Lung (tissue), 12 donors: ENCODE data around the gene PLCL1. TPM values are rescaled to one million over a fixed set of nuclear protein-coding genes. Genes with fewer than 3 reads are reported as not detected.
A peak's percentile ranks its signal among the peaks of the same experiment; 100 is the strongest.

ENCODE experiments used
- ATAC-seq: fragments of 200-7000 bp; cut with Tn5 transposase; one replicate; pipeline ENCODE4 v1.9.1; 2020; ENCODE audit warnings: moderate number of reproducible peaks; ENCODE audit not compliant: insufficient read depth, low FRiP score
- DNase-seq, 3 donors: peaks; one replicate each; pipeline ENCODE4 v3.0.0-alpha.2; 2013 to 2017
- H3K27ac ChIP-seq, 2 donors: one replicate each; pipeline ENCODE4 v1.5.1; 2013; ENCODE audit warnings: mild to moderate bottlenecking in 2 of 2, moderate library complexity in 2 of 2, control low read depth in 1 of 2, inconsistent platforms in 1 of 2, low read depth in 1 of 2, low read length in 1 of 2
- H3K27me3 ChIP-seq, 3 donors: one replicate each; pipeline ENCODE4 v1.5.1; 2013; ENCODE audit warnings: low read length in 2 of 3; ENCODE audit not compliant: control insufficient read depth in 3 of 3, insufficient read depth in 3 of 3
- H3K36me3 ChIP-seq, 4 donors: one replicate each; pipeline ENCODE4 v1.5.1; 2013; ENCODE audit warnings: low read length in 4 of 4, mild to moderate bottlenecking in 1 of 4, moderate library complexity in 1 of 4; ENCODE audit not compliant: control insufficient read depth in 4 of 4, insufficient read depth in 4 of 4
- H3K4me1 ChIP-seq, 5 donors: one replicate each; pipeline ENCODE4 v1.5.1; 2013; ENCODE audit warnings: low read length in 5 of 5, mild to moderate bottlenecking in 2 of 5, moderate library complexity in 1 of 5; ENCODE audit not compliant: control insufficient read depth in 5 of 5, insufficient read depth in 5 of 5
- H3K4me3 ChIP-seq: one replicate; pipeline ENCODE4 v1.5.1; 2013; ENCODE audit warnings: mild to moderate bottlenecking, control low read depth, moderate library complexity
- H3K9ac ChIP-seq, 2 donors: one replicate each; pipeline ENCODE4 v1.5.1; 2013; ENCODE audit warnings: low read length in 2 of 2, control low read depth in 1 of 2; ENCODE audit not compliant: insufficient read depth in 1 of 2
- H3K9me3 ChIP-seq, 4 donors: one replicate each; pipeline ENCODE4 v1.5.1; 2013; ENCODE audit warnings: low read length in 3 of 4, mild to moderate bottlenecking in 1 of 4, moderate library complexity in 1 of 4; ENCODE audit not compliant: control insufficient read depth in 4 of 4, insufficient read depth in 3 of 4
- CTCF ChIP-seq: IDR thresholded peaks from 2 replicates; pipeline ENCODE4 v1.5.1; 2012; ENCODE audit warnings: mild to moderate bottlenecking; ENCODE audit errors: control extremely low read depth, extremely low read depth
- WGBS, 2 donors: extraction: QIAGEN DNeasy Blood & Tissue Kit; methylation state at CpG; one replicate each; pipeline ENCODE4 v1.1.7; 2013; 5-methylcytosine and 5-hydroxymethylcytosine counted together
- polyA plus RNA-seq, 2 donors: library from polyadenylated mRNA; stranded (reverse); fragments of 200-250 nt; gene quantifications; one replicate each; pipeline ENCODE4 v1.2.1, GENCODE V29; 2013
- total RNA-seq, 2 donors: library from RNA; depleted of rRNA in 1 of 2; stranded (reverse); fragments of >200 nt in 1 of 2; gene quantifications; one replicate each; pipeline ENCODE4 v1.2.1, GENCODE V29; 2014 to 2021
- donor health status: control.
- donor health status: control.
- donor health status: Bipolar disorder and iron deficiency.
- donor health status: healthy.
- donor health status: DM: yes; HTN: yes; CAD: no.

PLCL1 gene
- total and polyA plus RNA-seq, 4 donors, result 1.1 to 13.0 (median 2.9) TPM

- H3K9ac ChIP-seq, result no peak overlapping the region
- peak in 2 of 3 donors; percentile 41 to 61 for DNase-seq
- no peak for ATAC-seq
- H3K36me3 ChIP-seq, result no peaks in the 10 kb centered on the region
- no peak overlapping the region for H3K4me3 ChIP-seq
- peak overlapping the region; percentile 1 to 14 for H3K27ac ChIP-seq
- WGBS, 2 donors, result 73% methylated on average over 8 of the region's 8 CpGs
- no peaks in the 10 kb centered on the region for H3K9me3 ChIP-seq
- peaks cover 0 to 26% (median 5%) of the 10 kb centered on the region in 5 donors for H3K4me1 ChIP-seq
- H3K27me3 ChIP-seq, result no peaks in the 10 kb centered on the region
- TF ChIP-seq CTCF, result no peak
These were observed 104.8 kb downstream of the PLCL1 start for GRCh38 chr2:197908990-197909776.

- Histone ChIP-seq H3K9ac (no peak overlapping the region), H3K27ac (no peak overlapping the region), H3K27me3 (no peaks in the 10 kb centered on the region), H3K4me1 (peaks cover 0 to 39% (median 13%) of the 10 kb centered on the region in 5 donors), H3K36me3 (no peaks in the 10 kb centered on the region), H3K4me3 (no peak overlapping the region), H3K9me3 (no peaks in the 10 kb centered on the region)
- no peak for DNase-seq
- TF ChIP-seq CTCF, result no peak
- 73 to 86% methylated on average over 3 of the region's 3 CpGs for WGBS, 2 donors
- no peak for ATAC-seq
These were observed 107.3 kb downstream of the PLCL1 start for GRCh38 chr2:197911667-197912066.

GRCh38 chr2:197913084-197913483 lies 108.7 kb downstream of the PLCL1 start:
- Histone ChIP-seq H3K9me3 (no peaks in the 10 kb centered on the region), H3K36me3 (no peaks in the 10 kb centered on the region), H3K27me3 (no peaks in the 10 kb centered on the region), H3K4me3 (no peak overlapping the region), H3K4me1 (peaks cover 0 to 38% (median 13%) of the 10 kb centered on the region in 5 donors), H3K27ac (no peak overlapping the region), H3K9ac (no peak overlapping the region)
- ATAC-seq, result no peak
- DNase-seq, result peak; percentile 44 to 92 (median 92)
- TF ChIP-seq CTCF, result no peak
- WGBS, 2 donors, result 63 to 66% methylated on average over 3 of the region's 3 CpGs

- Histone ChIP-seq H3K27me3 (no peaks in the 10 kb centered on the region), H3K4me3 (no peak overlapping the region), H3K27ac (peak overlapping the region in 1 of 2 donors; percentile 21), H3K4me1 (peaks cover 0 to 33% (median 13%) of the 10 kb centered on the region in 5 donors), H3K9me3 (no peaks in the 10 kb centered on the region), H3K9ac (no peak overlapping the region), H3K36me3 (no peaks in the 10 kb centered on the region)
- DNase-seq, result no peak
- no peak for TF ChIP-seq CTCF
- ATAC-seq, result no peak
- whole genome bisulfite sequencing, 2 donors, result 73 to 75% methylated on average over 2 of the region's 2 CpGs
These were observed 110.4 kb downstream of the PLCL1 start for GRCh38 chr2:197914778-197915177.
